ENCODE data around the gene CCDC13. TPM values are rescaled to one million over a fixed set of nuclear protein-coding genes. Genes with fewer than 3 reads are reported as not detected.

Gene CCDC13
- total and polyA plus RNA-seq, 7 experiments from 2014 or later, result 0.34 to 1.5 (median 0.70) TPM; not detected in 2

DNA sequence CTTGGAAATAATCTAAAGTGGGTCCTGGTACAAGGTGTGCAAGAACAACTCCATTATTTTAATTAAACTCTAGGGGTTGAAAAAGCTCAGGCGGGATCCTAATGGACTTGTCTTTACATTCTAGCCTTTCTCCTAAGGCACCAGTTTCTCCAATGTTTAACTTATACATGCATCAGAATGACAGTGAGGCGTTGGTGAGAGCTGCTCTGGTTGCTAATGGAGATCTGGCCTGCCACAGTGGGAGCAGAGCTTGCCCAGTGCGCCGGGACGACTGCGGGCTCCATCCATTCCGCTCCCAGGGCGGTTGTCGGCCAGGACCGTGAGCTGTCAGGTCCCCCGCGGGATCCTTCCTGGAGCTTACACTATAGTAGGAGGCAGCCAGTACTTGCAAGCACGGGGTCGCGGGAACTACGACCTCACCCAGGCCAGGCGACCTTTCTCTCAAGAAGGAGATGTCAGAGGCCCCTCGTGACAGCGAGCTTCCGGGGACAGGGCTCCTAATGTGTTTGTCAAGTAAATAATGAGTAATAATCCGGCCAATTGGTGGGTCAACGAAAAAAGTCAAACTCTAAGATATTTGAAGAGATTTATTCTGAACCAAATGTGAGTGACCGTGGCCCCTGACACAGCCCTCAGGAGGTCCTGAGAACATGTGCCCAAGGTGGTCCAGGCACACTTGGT, 32.2 kb upstream of the CCDC13 start:
- Mint-ChIP-seq H3K27ac (peak overlapping the region in 8 of 9 donors; percentile 66 to 96 (median 94)), H3K27me3 (peaks cover 0 to 43% (median 4%) of the 10 kb centered on the region in 5 donors), H3K4me1 (peaks cover 25 to 50% (median 34%) of the 10 kb centered on the region in 7 donors), H3K4me3 (peak overlapping the region; percentile 93 to 99 (median 98)), H3K36me3 (peaks cover 0 to 10% (median 0%) of the 10 kb centered on the region in 5 donors), H3K9me3 (peaks cover 0 to 2% (median 0%) of the 10 kb centered on the region in 11 donors)
- H3K9me3 ChIP-seq (ENCODE audit: control insufficient read depth in 2 of 3, low read length in 3 of 3), result no peaks in the 10 kb centered on the region
- ChIA-PET POLR2A (interaction anchor here (1.0 kb wide), 2 partner anchors 64 to 74 kb away, joined by 3 read pairs; no protein-coding TSS in a partner anchor), CTCF (interaction anchor here (0.8 to 1.0 kb wide), 2 partner anchors 10 to 25 kb away, joined by 3 to 4 read pairs; no protein-coding TSS in a partner anchor)
- peaks cover 0 to 6% (median 0%) of the 10 kb centered on the region in 3 experiments for H3K36me3 ChIP-seq (ENCODE audit: control insufficient read depth in 2 of 3, insufficient read depth in 3 of 3, low read length in 3 of 3)
- peak overlapping the region; percentile 91 for H3K4me3 ChIP-seq (ENCODE audit: low read length)
- H3K27ac ChIP-seq (ENCODE audit: low read depth, low read length), result peak overlapping the region; percentile 88
- peak in 2 of 9 donors; percentile 1 to 12 for DNase-seq
- H3K27me3 ChIP-seq (ENCODE audit: control insufficient read depth in 2 of 2, insufficient read depth in 2 of 2, low read length in 2 of 2), result no peaks in the 10 kb centered on the region
- H3K4me1 ChIP-seq (ENCODE audit: control insufficient read depth in 2 of 2, insufficient read depth in 2 of 2, low read length in 2 of 2), result peaks cover 9 to 16% of the 10 kb centered on the region in 2 donors
- intact Hi-C loops (cut with micrococcal nuclease), result loop anchor here (2.0 to 10.0 kb wide), 5 partner anchors 24 to 886 kb away; partner anchors contain the start of gene ABHD5 (in 1 of the 2)
- ATAC-seq, result no peak

DNA sequence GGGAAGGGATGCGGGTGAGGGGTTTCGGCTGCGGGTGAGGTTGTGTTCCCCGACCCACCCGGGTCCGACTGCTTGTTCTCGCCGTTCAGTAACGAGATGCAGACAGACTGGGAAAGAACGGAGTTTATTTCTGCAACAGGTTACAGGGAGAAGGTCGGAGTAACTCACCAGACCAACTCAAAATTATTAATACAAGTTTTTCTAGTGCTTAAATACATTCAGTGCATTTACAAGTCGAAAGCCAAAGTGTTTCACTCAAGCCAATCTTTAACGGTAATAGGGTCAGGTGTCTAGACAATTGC, 31.7 kb upstream of the CCDC13 start:
- H3K4me3 ChIP-seq (ENCODE audit: low read length), result peak overlapping the region; percentile 91
- H3K27ac Mint-ChIP-seq, result peak overlapping the region; percentile 66 to 97 (median 94)
- peaks cover 0 to 2% (median 0%) of the 10 kb centered on the region in 11 donors for H3K9me3 Mint-ChIP-seq
- no peaks in the 10 kb centered on the region for H3K27me3 ChIP-seq (ENCODE audit: control insufficient read depth in 2 of 2, insufficient read depth in 2 of 2, low read length in 2 of 2)
- H3K4me1 ChIP-seq (ENCODE audit: control insufficient read depth in 2 of 2, insufficient read depth in 2 of 2, low read length in 2 of 2), result peaks cover 9 to 16% of the 10 kb centered on the region in 2 donors
- ATAC-seq (no peak), DNase-seq (peak in 1 of 9 donors; percentile 3)
- CTCF ChIA-PET, result interaction anchor here (1.0 kb wide), 1 partner anchor 25 kb away, joined by 4 read pairs; no protein-coding TSS in a partner anchor
- H3K4me1 Mint-ChIP-seq, result peaks cover 30 to 55% (median 39%) of the 10 kb centered on the region in 7 donors
- no peaks in the 10 kb centered on the region for H3K9me3 ChIP-seq (ENCODE audit: control insufficient read depth in 2 of 3, low read length in 3 of 3)
- peak overlapping the region; percentile 88 for H3K27ac ChIP-seq (ENCODE audit: low read depth, low read length)
- H3K36me3 ChIP-seq (ENCODE audit: control insufficient read depth in 2 of 3, insufficient read depth in 3 of 3, low read length in 3 of 3), result peaks cover 0 to 6% (median 0%) of the 10 kb centered on the region in 3 experiments
- POLR2A ChIA-PET, result interaction anchor here (1.0 kb wide), 1 partner anchor 75 kb away, joined by 3 read pairs; no protein-coding TSS in a partner anchor
- intact Hi-C loops (cut with micrococcal nuclease), result loop anchor here (1.0 to 10.0 kb wide), 11 partner anchors 24 to 886 kb away; partner anchors contain the start of genes ANO10 (in 2 of the 2), CCDC13 (in 2 of the 2), ABHD5 (in 1 of the 2) and SEC22C (in 1 of the 2)
- peak overlapping the region; percentile 93 to 99 (median 98) for H3K4me3 Mint-ChIP-seq
- peaks cover 0 to 10% (median 0%) of the 10 kb centered on the region in 5 donors for H3K36me3 Mint-ChIP-seq
- peaks cover 0 to 39% (median 4%) of the 10 kb centered on the region in 5 donors for H3K27me3 Mint-ChIP-seq

DNA sequence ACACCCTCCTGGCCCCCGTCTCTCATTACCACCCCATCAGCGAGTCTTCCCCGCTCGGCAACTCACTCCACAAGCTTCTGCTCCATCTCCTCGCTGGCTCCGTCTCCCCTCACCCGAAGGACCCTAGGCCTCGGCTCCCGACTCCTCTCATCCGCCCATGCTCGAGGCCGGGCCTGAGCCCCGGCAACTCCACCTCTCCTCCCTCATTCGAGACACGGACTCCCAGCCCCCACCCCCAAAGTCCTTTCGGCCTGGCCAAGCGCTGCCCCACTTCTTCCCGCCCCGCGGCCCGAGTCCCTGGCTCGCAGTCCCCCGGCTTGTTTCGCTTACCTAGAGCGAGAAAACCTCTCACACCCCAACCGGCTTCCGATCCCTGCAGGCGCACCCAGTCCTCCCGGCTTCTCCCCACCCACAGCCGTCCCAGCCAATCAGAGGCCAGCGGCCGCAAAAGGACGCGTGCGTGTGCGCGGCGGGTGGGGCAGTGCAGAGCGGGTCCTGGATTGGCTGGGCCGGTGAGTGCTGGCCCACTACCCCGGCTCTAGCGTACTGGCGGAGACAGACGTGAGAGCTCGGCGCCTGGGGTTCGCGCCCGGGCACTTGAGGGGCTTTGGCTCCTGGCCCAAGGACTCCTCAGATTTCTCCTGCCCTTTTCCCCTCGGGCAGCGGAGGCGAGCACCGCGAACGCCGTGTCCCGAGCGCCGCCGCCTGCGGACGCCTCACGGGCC, 31.2 kb upstream of the CCDC13 start, which contains the start of gene HIGD1A:
TSS of gene HIGD1A (minus strand) at position 385 of the 725 bp plus-strand sequence. CDS start 10,237 bp downstream, outside the sequence.
- no peaks in the 10 kb centered on the region for H3K27me3 ChIP-seq (ENCODE audit: control insufficient read depth in 2 of 2, insufficient read depth in 2 of 2, low read length in 2 of 2)
- Mint-ChIP-seq H3K27ac (peak within 1 kb of the TSS; percentile 84 to 97 (median 94)), H3K27me3 (peaks cover 0 to 36% (median 4%) of the 10 kb centered on the region in 5 donors), H3K9me3 (peaks cover 0 to 2% (median 0%) of the 10 kb centered on the region in 11 donors), H3K4me3 (peak within 1 kb of the TSS; percentile 93 to 99 (median 98)), H3K36me3 (peaks cover 0 to 14% (median 0%) of the 10 kb centered on the region in 5 donors), H3K4me1 (peaks cover 33 to 60% (median 44%) of the 10 kb centered on the region in 7 donors)
- peak within 1 kb of the TSS; percentile 91 for H3K4me3 ChIP-seq (ENCODE audit: low read length)
- ATAC-seq, result peak; percentile 100
- H3K4me1 ChIP-seq (ENCODE audit: control insufficient read depth in 2 of 2, insufficient read depth in 2 of 2, low read length in 2 of 2), result peaks cover 9 to 16% of the 10 kb centered on the region in 2 donors
- CTCF ChIA-PET, result interaction anchor here (0.6 to 1.5 kb wide), 2 partner anchors 24 to 27 kb away, joined by 3 read pairs; no protein-coding TSS in a partner anchor
- POLR2A ChIA-PET, result interaction anchor here (1.0 to 1.2 kb wide), 3 partner anchors 15 to 225 kb away, joined by 3 to 5 read pairs (median 3); no protein-coding TSS in a partner anchor
- intact Hi-C loops (cut with micrococcal nuclease), result loop anchor here (1.0 to 10.0 kb wide), 11 partner anchors 23 to 887 kb away; partner anchors contain the start of genes ANO10 (in 2 of the 2), CCDC13 (in 2 of the 2), ABHD5 (in 1 of the 2) and SEC22C (in 1 of the 2)
- peak; percentile 82 to 93 (median 90) for DNase-seq
- H3K36me3 ChIP-seq (ENCODE audit: control insufficient read depth in 2 of 3, insufficient read depth in 3 of 3, low read length in 3 of 3), result peaks cover 0 to 6% (median 0%) of the 10 kb centered on the region in 3 experiments
- H3K9me3 ChIP-seq (ENCODE audit: control insufficient read depth in 2 of 3, low read length in 3 of 3), result no peaks in the 10 kb centered on the region
- H3K27ac ChIP-seq (ENCODE audit: low read depth, low read length), result peak within 1 kb of the TSS; percentile 88

DNA sequence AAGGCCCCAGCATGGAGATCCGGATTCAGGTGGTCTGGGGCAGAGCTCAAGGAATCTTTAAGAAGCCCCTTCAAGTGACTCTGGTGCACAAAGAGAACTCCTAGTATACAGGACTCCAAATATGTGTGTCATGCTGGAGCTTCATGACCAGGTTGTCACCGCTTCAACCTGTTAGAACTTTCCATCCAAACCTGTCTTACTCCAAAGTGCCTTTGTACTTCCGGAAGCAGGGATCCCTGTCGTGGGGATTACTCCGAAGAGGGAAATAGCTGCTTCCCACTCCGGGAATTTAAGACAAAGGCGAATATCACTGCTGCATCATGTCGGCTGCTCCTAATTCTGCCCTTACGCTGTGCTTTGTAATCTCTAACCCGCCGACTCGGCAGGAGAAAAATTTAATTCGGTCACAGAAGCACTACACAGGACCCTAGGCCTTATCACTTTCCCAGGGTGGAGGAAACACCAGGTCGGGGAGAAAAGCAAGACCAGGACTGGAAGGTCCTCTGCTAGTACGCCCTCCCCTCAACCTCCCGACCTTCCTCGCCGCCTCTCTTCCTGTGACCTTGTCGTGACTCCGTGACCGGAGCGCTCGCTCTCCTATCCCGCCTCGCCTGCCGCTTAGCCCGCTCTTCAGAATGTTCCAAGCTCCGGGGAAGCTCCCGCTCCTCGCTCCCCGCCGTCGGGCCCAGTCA, 30.5 kb upstream of the CCDC13 start:
- H3K9me3 ChIP-seq (ENCODE audit: control insufficient read depth in 2 of 3, low read length in 3 of 3), result no peaks in the 10 kb centered on the region
- peaks cover 0 to 6% (median 0%) of the 10 kb centered on the region in 3 experiments for H3K36me3 ChIP-seq (ENCODE audit: control insufficient read depth in 2 of 3, insufficient read depth in 3 of 3, low read length in 3 of 3)
- Mint-ChIP-seq H3K9me3 (peaks cover 0 to 2% (median 0%) of the 10 kb centered on the region in 11 donors), H3K27me3 (peaks cover 0 to 33% (median 4%) of the 10 kb centered on the region in 5 donors), H3K27ac (peak overlapping the region; percentile 84 to 97 (median 94)), H3K4me3 (peak overlapping the region; percentile 93 to 99 (median 98)), H3K36me3 (peaks cover 0 to 15% (median 0%) of the 10 kb centered on the region in 5 donors), H3K4me1 (peaks cover 33 to 60% (median 45%) of the 10 kb centered on the region in 7 donors)
- peaks cover 9 to 16% of the 10 kb centered on the region in 2 donors for H3K4me1 ChIP-seq (ENCODE audit: control insufficient read depth in 2 of 2, insufficient read depth in 2 of 2, low read length in 2 of 2)
- ChIA-PET POLR2A (interaction anchor here (0.9 to 1.2 kb wide), 3 partner anchors 10 to 225 kb away, joined by 3 to 5 read pairs (median 3); no protein-coding TSS in a partner anchor), CTCF (interaction anchor here (0.6 to 1.5 kb wide), 2 partner anchors 23 to 28 kb away, joined by 3 read pairs; no protein-coding TSS in a partner anchor)
- peak overlapping the region; percentile 91 for H3K4me3 ChIP-seq (ENCODE audit: low read length)
- intact Hi-C loops (cut with micrococcal nuclease), result loop anchor here (1.0 to 10.0 kb wide), 12 partner anchors 15 to 887 kb away; partner anchors contain the start of genes ANO10 (in 2 of the 2), CCDC13 (in 2 of the 2), ABHD5 (in 1 of the 2) and SEC22C (in 1 of the 2)
- peak; percentile 16 for ATAC-seq
- no peaks in the 10 kb centered on the region for H3K27me3 ChIP-seq (ENCODE audit: control insufficient read depth in 2 of 2, insufficient read depth in 2 of 2, low read length in 2 of 2)
- DNase-seq, result peak in 7 of 9 donors; percentile 0 to 24 (median 21)
- peak overlapping the region; percentile 88 for H3K27ac ChIP-seq (ENCODE audit: low read depth, low read length)

DNA sequence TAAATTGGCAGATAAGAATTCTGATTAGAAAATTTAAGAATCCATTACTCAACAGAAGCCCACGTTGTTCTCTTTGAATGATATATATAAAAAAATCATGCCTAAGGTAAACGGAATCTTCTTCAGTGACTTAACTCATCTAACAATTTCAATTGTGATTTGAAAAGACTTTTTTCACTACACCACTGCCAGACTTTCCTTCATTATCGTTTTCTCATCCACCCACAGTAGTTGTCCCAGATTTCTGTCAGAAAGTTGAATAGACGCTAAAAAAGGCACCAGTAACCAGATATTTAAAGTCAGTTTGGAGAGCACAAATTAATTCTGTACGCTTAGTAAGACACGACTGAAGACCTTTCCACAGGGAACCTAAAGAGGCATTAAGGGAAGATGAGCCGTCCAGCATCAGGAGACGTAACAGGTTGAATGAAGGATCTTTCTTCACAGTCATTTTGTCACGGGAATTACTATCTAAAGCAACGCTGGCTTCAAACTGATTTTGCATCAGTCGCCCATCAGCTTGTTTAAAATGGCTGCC, 29.9 kb upstream of the CCDC13 start:
- Mint-ChIP-seq H3K27ac (peak overlapping the region in 6 of 9 donors; percentile 3 to 96 (median 89)), H3K4me3 (peak overlapping the region; percentile 93 to 99 (median 98)), H3K4me1 (peaks cover 33 to 60% (median 45%) of the 10 kb centered on the region in 7 donors), H3K27me3 (peaks cover 0 to 31% (median 4%) of the 10 kb centered on the region in 5 donors), H3K36me3 (peaks cover 0 to 15% (median 0%) of the 10 kb centered on the region in 5 donors), H3K9me3 (peaks cover 0 to 2% (median 0%) of the 10 kb centered on the region in 11 donors)
- peaks cover 0 to 6% (median 0%) of the 10 kb centered on the region in 3 experiments for H3K36me3 ChIP-seq (ENCODE audit: control insufficient read depth in 2 of 3, insufficient read depth in 3 of 3, low read length in 3 of 3)
- CTCF ChIA-PET, result interaction anchor here (1.5 kb wide), 1 partner anchor 28 kb away, joined by 3 read pairs; no protein-coding TSS in a partner anchor
- ATAC-seq (no peak), DNase-seq (no peak)
- intact Hi-C loops (cut with micrococcal nuclease), result loop anchor here (2.0 to 10.0 kb wide), 6 partner anchors 14 to 819 kb away; partner anchors contain the start of genes ANO10 (in 2 of the 2), SEC22C (in 1 of the 2), SNRK (in 1 of the 2) and SS18L2 (in 1 of the 2)
- peaks cover 9 to 16% of the 10 kb centered on the region in 2 donors for H3K4me1 ChIP-seq (ENCODE audit: control insufficient read depth in 2 of 2, insufficient read depth in 2 of 2, low read length in 2 of 2)
- H3K4me3 ChIP-seq (ENCODE audit: low read length), result peak overlapping the region; percentile 91
- peak overlapping the region; percentile 88 for H3K27ac ChIP-seq (ENCODE audit: low read depth, low read length)
- POLR2A ChIA-PET, result interaction anchor here (0.9 kb wide), 1 partner anchor 9 kb away, joined by 3 read pairs; no protein-coding TSS in a partner anchor
- H3K27me3 ChIP-seq (ENCODE audit: control insufficient read depth in 2 of 2, insufficient read depth in 2 of 2, low read length in 2 of 2), result no peaks in the 10 kb centered on the region
- H3K9me3 ChIP-seq (ENCODE audit: control insufficient read depth in 2 of 3, low read length in 3 of 3), result no peaks in the 10 kb centered on the region

All from naive thymus-derived CD4-positive, alpha-beta T cell (primary cell).